Fibroblast of upper back skin (primary cell): ENCODE results near the gene PBLD.

ENCODE experiments used
- DNase-seq: peaks from one replicate; pipeline ENCODE4 v3.0.0-alpha.2; 2013

Gene PBLD

DNA sequence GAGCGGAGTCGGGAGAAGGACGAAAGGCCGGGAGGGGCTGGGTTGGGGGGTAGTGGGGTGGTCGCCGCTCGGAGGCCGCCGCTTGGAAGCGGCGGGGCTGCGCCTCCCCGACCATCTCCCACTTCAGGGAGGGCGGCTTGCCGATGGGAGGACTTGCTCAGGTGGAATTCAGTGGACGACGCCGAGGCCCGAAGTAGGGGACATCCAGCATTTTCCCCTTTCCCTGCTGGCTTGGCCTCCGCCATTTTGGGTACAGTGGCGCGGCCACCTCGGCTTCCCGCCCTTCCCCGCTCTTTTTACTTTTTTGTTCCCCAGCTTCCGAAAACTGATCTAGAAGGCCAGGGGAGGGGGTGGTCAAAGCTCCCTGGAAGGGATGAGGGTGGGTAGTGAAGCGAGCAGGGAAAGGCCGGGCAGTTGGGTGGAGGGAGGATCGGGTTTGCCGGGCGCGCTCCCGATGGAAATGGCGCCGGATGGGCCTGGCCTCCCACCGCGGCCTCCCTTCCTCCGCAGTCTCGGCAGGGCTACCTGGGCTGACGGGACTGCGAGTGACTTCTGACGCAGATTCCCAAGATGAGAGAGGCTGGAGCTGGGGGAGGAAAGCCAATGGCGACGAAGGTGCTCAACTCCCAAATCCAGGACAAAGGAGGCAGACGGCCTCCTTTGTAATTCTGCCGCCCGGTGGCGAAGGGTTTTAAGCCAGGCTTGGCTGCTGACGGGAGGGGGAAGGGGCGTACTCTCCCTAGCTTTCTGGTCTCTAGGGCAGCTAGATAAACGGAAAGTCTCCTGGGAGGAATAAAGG lies at the start of gene PBLD:
PBLD (minus strand) TSS at position 670 of the 799 bp plus-strand sequence. CDS start 26,084 bp downstream, outside the sequence.
- DNase-seq: peak; percentile 83

DNA sequence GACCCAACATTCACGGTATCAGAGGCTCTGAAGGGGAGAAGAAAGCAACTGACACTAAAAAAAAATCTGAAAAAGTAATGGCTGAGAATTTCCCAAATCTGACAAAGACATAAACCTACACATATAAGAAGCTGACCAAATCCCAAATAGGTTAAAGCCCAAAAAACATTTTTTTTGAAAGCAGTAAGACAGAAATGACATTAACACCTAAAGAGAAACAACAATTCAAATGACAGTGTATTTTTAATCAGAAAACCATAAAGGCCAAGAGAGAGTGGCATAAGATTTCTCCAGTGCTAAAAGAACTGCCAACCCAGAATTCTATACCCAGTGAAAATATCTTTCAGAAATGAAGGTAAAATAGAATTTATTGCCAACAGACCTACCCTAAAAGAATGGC lies 38.9 kb upstream of the PBLD start:
- DNase-seq: no peak

DNA sequence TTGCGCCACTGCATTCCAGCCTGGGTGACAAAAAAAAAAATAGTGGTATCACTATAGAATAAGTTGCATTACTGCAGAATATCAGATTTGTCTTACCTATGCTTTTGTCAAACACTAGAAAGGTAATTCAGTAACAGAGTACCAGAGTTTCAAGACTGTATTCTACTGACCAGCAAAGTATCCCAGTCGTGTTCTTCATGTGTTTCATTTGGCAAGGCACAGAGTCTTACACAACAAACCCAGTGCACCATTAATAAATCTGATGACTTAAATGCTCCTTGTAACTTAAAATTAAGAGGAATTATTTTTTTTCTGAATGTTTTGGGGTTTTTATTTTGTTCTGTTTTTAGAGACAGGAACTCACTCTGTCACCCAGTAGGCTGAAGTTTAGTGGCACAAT lies 34.4 kb upstream of the PBLD start:
- DNase-seq: no peak

DNA sequence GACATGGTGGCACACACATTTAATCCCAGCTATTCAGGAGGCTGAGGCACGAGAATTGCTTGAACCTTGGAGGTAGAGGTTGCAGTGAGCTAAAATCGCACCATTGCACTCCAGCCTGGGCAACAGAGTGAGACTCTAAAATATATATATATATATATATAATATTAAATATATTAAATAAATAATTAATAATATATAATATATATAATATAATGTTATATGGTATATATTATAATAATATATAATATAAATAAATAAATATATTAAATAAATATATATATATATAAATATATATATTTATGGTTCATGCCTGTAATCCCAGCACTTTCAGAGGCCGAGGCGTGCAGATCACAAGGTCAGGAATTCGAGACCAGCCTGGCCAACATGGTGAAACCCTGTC lies 33.9 kb upstream of the PBLD start:
- DNase-seq: no peak

DNA sequence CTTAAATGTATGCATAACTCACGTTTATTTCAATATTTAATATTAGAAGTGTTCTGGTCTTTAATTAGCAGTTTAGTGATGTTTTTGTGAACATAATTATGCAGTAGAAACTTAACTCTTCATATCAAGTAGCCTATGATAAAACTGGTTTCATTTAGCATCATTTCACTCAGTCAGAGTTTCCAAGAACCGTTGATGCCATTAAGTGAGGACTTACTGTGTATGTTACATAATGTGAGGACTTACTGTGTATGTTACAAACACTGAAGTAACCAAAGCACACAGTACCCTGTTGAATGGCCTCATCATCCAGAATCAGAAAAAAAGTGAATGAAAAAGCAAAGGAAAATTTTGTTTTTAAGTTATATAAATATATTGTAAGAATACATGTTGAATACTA lies 32.9 kb upstream of the PBLD start:
- no peak for DNase-seq

DNA sequence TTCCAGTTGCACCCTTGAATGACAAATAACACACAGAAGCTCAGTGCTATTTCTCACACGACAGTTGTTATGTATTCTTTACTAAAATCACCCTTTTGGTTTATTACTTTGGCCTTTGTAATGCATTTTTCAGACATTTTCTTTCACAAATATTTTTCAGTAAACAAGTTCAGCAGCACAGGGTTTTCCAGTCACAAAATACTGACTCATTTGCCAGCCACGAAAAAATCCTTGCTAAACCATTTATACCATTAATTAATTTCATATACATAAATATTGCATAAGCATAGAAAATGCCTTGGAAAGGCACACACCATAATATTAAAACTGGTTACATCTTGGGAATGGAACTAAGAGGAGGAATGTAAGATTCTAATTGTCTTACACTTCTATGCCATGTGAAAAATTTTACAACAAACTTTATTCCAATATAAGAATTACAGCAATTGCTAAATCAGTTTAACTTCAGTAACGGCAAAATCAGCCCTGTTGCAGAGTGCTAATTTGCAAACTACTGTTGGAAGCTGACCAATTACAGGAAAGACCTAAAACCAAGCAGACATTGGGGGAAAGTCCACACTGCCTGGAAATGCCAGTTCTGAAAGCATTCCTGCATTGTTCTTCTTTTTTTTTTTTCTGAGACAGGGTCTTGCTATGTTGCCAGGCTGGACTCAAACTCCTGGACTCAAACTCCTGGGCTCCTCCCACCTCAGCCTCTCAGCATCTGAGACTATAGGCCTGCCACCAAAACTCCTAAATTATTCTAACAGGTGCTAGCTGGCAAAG lies 31.6 kb upstream of the PBLD start:
- no peak for DNase-seq

DNA sequence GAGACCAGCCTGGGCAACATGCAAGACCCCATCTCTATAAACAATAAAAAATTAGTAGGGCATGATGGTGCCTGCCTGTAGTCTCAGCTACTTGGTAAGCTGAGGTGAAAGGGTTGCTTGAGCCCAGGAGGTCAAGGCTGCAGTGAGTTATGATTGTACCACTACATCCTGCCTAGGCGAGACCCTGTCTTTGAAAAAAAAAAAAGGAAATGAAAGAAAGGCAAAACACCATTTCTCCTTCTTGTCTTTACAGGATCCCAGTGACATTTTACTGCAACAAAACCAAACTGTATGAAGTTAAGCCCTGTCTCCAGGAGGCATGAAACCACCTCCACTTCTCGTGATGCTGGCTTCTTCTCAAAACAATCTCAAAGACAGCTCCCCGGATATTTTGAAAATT lies 29.9 kb upstream of the PBLD start:
- DNase-seq: no peak

DNA sequence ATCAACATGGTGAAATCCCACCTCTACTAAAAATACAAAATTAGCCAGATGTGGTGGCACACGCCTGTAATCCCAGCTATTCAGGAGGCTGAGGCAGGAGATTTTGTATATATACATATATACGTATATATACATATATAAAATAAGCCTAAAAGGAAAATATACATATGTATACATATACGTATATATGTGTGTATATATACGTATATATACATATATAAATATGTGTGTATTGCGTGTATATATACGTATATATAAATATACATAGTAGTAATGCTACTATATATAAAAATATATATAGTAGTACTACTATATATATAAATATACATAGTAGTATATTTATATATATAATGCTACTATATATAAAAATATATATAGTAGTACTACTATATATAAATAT lies 26.5 kb upstream of the PBLD start:
- no peak for DNase-seq

DNA sequence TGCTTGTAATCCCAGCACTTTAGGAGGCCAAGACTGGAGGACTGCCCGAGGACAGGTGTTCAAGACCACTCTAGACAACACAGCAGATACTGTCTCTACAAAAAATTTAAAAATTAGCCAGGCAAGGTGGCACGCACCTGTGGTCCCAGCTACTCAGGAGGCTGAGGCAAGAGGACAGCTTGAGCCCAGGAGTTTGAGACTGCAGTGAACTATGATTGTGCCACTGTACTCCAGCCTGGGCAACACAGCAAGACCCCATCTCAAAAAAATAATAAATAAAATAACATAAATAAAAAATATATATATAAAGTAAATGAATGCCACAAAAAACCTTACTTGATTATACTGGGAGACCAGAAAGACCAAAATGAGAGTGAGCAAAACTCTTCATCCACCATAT lies 20.8 kb upstream of the PBLD start:
- DNase-seq: no peak

DNA sequence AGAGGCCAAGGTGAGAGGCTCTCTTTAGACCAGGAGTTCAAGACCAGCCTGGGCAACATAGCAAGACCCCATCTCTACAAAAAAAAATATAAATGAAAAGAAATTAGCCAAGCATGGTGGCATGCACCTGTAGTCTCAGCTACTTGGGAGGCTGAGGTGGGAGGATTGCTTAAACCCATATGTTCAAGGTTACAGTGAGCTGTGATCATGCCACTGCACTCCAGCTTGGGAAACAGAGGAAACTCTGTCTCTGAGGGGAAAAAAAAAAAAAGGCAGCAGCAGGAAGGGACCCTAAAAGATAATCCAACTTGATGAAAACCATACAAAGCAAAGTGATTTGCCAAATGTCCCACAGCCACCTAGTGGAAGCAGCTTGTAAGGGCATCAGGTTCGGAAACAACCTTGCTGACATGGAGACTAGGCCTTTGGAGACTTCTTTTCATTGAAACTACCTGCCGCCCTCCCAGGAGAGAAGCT lies 15.6 kb upstream of the PBLD start:
- peak; percentile 53 for DNase-seq

DNA sequence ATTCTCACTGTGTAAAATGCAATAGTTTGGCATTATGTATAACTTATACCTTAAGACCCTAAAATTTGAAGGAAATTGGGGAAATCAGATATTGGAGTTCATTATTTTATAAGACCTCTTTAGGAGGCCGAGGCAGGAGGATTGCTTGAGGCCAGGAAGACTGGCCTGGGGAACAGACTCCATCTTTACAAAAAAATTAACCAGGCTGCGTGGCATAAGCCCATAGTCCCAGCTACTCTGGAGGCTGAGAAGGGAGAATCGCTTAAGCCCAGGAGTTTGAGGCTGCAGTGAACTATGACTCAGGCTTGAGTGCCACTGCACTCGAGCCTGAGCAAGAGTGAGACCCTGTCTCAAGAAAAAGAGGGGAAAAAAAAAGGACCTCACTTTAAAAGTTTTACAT lies 14.0 kb upstream of the PBLD start:
- no peak for DNase-seq

DNA sequence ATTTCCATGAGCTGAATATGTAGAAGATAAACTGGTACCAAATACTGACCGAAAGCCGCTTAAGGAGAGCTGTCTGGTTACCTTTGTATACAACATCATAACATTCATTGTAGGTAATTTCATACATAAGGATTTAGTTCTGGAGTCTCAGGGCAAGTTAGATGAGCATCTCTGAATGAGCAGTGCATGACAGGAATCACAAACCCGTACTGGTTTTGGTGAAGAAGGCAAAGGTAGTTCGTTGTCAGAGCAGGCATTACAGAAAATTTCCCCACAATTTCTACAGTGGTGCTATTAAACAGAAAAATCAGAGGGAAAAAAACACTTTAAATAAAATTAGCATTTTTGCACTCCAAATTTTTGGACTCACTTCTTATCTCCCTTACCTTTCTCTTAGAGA lies 12.9 kb upstream of the PBLD start:
- DNase-seq: no peak

DNA sequence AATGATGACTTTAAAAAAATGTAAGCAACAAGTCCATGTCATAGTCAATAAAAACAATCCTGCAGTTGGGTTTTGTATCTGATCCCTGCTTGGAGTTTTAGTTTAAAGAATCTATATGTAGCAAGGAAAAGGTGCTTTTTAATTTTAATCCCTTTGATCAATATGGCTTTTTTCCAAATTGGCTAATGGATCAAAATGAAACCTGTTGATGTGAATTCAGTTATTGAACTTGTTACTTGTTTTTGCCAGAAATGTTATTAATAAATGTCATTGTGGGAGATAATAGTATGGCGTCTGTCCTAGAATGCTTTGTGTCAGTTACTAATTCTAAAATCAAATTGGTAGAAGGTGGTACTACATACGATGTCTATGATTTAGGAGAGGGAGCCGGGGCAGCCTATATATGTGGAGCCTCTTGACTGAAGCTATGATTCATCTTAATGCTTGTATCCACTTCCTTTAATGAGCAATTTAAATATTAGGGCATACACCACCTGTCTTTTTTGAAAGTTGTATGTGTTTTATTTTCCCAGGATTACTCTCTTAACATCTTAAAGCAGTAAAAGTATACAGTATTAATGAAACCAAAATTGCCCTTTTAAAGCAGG lies 10.3 kb upstream of the PBLD start:
- no peak for DNase-seq

DNA sequence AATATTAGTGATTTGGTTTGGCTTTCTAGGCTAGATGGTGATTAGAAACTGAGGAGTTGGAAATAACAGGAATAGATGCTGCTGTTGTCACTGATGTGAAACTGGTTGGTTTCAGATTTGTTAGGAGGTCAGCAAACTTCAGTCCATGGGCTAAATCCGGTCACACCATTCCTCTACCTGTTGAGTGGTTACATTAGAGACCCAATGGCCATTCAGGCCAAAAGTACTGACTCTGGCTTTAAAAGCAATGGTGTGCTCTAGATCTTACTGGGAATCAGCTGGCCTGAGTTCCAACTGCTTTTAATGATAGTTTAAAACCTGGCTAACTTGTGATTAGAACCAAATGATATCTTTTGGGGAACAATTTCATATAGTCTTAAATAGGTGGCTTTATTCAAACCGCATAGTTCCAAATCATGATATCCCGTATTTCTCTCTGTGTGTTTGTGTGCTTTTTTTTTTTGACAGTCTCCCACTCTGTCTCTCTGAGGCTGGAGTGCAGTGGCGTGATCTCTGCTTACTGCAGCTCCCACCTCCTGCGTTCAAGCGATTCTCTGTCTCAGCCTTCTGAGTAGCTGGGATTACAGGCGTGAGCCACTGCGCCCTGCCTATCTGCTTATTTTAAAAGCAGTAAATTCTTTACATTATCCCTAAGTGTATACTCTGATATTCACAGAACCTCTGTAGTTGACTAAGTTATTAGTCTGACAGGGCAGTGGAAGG lies 7.8 kb upstream of the PBLD start:
- no peak for DNase-seq

DNA sequence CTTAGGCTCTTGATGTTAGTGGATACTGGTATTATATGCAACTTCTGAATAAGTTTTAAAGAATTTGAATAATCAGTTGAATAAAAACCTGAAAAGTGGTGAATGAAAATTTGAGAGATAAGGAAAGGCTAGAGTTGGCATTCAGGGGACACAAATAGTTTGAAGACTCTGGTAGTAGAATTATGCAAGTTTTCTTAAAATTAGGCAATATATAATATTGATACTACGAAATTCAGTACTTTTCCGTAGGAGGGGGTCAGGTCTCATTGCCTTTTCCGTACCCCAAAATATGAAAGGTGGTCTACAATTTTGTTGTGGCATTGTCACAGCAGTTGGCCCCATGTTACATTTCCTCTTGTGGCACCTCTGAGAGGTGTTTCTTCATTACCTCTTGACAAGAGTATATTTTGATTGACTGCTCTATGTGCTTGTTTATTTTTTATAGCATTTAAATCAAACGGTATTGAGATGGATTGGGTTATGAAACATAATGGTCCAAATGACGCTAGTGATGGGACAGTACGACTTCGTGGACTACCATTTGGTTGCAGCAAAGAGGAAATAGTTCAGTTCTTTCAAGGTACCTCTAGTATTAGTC lies 4.1 kb upstream of the PBLD start:
- no peak for DNase-seq

DNA sequence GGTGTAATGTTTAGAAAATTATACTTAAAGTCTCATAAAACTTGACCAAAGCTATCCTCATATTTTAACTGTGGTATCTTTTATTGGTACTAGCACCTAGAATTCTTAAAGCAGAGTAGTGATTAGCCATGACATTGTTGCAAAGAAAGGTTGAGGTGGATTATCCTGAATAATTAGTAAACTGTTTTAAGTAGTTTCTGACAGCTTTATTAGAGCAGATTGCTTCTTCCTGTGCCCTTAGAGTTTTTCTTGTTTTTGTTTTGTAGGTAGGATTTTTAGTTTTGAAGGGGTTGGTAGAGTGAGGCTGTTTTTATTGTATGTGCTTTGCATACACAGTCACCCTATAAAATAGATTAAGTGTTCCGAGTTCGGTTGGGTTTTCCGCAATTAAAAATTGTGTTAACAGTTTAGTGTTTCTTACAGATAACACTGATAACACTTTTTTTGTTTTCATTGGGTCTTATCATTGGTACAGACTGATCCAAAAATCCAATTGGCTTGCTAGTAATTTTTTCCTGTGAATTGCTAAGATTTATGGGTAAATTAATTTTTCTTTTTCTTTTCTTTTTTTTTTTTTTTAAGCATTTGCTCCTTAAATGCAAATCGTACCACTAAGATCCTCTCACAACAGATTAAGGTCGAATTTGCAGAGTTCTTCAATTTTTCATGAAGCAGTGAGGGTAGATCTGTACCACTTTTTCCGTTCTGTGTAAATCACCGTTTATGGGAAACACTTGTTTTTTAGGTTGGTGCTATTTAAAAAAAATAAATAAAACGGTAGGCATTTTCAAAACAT lies 2.1 kb upstream of the PBLD start:
- DNase-seq: no peak

DNA sequence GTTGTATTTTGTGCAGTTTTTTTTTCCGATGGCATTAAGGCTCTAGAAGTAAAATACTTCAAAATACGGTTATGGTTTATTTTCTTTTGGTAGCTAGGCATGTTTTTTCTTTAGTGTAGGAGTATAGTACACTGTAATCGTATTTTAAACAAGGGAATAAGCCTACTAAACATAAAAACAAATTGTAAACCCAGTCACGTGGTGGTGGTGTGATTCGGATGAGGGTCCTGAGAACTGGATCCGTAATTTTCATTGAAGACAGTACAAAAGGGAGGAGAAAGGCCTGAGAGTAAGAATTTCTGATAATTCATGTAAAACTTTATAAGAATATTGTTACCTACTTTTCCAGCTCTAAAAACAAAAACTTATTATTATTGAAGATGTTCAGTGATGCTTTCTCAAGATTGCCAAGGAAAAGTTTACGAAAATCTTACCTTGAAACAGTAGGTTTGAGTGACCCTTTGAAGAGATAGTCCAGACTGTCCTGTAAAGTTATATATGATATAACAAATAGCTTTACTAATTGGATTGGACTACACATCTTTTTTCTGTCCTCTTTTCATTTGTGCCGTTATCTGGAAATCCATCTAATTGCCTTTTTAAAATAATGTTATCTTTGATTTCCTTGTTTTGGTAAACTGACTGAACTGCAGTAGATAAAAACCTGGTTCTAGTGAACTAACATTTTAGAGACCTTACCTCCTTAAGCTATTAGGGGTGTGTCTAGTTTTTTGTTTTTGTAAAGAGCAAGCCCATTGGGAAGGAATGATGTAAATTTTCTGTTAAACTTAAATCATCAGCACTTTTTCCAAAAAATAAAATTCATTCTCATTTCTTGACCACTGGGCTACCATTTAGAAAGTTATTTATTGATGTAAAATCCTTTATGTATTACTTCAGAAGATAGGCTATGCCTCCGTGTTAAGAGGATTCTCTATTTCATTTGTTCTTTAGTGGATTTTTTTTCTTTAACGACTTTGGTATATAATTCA lies 1.0 kb upstream of the PBLD start:
- no peak for DNase-seq

DNA sequence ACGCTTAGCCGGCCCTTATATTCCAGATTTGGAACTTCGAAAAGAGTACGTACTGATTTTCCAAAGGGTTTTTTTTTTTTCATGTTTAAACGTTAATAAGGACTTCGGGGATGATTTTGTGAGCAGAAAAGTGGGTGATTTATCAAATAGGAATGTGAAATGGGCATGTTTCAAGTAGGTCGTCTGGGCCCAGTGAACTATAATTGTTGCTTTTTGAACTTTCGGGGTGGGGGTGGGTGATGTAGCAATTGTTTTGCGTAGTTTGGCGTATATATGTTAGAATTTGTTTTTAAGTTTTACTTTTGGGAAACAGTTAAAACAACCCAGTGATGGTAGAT lies 299 bp upstream of the PBLD start:
- no peak for DNase-seq

DNA sequence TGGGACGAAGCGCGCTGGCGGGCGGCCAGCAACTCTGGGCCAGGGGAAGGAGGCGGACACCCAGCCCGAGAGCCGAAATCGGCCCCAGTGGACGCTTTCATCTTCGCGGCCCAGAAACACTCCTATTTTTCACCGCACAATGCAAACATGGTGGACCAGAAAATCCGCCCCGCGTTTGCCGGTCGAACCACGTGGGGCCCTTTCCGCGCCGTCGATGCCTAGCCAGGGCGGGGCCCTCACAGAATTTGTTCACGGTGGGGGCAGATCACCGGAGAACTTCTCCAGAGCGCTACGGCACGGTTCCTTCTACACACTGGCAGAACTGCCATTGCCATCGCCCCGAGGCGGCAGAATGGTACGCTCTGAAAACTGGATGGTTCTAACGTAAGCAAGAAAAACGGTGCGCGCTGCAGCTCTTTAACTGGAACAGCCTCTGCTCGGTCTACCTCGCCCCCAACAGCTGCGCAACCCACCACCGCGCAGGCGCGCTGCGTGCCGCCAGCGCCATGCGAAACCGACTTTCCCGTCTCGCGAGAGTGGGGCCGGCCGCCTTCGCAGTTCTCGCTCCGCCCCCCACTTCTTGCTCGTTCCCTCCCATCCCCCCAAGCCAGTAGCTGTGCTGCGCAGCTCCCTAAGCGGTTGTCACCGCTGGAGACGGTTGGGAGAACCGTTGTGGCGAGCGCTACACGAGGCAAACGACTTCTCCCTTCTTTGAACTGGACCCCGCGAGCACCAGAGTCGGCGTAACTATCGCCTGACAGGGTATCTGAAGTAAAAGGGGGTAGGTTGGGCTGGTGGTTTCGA lies 1.1 kb downstream of the PBLD start, which contains the start of gene HNRNPH3:
HNRNPH3 (plus strand) TSS at position 610 of the 804 bp plus-strand sequence. CDS start 5,158 bp downstream, outside the sequence.
- peak; percentile 98 for DNase-seq
